Inflammatory macrophage treated with lipopolysaccharide for 4 hours (primary cell): ENCODE measurements around the gene MAML2.

Experiments used
- DNase-seq: peaks from one replicate; pipeline ENCODE4 v3.0.0-alpha.2; 2020

The MAML2 gene

DNA sequence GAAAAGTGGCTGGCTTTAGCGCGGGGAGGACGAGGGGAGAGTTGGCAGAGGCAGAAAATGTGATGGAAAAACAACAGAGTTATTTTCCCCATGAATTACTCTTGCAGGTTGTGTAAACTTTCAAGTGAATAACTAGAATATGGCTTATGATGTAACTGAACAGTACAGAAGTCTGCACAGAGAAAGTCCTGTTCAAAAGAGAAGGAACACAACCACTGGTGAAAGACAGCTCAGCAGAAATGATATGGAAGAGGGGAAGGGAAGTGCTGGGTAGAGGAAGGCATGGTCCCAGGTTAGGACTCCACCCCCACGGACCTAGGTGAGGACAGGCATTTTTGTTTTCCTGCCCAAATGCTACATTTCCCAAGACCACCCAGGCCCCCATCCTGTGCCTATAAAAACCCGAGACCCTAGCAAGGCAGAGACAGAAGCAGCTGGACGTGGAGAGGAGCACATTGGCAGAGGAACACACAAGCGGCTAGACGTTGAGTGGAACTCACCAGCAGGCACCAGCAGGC lies 77.7 kb downstream of the MAML2 start:
- peak; percentile 52 for DNase-seq

DNA sequence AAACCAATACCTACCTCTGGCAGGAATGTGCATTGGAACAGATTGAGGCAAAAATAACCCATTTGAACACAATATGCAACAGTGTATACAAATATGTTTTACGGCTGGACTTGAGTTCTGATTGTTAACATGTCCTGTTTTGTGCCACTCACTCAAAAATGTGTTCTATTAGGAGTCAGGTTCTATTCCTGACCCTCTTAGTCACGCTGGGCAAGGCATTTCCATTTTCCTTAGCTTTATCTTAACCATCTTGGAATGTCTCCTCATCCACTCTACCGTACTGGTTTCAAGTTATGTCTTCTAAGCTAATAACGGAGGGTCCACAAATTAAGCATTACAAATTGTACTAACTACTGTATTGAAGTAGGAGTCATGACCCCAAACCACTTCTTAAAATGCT lies 78.6 kb downstream of the MAML2 start:
- no peak for DNase-seq

DNA sequence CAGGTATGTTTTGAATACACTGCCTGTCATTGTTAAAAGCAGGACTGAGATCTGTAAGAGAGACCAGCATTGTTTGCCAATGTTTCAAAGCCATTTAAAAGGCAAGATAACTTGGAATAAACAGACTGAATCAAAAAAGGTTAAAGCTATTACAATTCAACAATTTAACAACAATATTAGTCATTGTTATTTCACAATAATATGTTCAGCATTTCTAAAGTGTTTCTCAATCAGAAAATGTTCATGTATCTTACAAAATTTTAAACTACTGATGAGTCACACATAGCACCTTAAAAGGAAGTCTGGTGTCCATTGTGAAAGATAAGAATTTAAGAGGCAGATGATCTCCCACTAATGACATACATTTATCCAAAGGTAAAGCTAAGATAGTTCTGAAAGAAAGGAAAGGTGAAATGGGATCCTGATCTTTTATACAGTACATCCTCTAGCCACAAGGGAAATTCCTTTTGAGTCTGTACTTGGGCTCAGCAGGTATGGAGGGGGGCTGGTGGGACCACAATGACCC lies 79.7 kb downstream of the MAML2 start:
- peak; percentile 95 for DNase-seq

DNA sequence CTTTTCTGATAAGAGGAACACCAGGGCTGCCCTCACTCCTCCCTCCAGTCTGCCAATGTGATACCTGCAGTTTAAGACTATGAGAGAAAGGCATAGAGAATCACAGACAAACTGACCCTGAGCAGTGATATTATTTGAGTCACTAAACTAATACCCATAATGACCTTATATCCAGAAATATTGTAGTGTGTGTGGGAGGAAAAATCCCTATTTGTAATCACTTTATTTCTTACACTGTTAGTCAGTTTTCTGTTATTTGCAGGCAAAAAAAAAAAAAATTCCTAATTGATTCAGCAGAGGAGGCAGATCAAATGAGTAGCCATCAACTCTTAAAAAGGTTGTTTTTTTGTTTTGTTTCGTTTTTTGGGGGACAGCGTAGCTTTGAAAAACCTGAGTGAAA lies 82.5 kb downstream of the MAML2 start:
- peak; percentile 56 for DNase-seq

DNA sequence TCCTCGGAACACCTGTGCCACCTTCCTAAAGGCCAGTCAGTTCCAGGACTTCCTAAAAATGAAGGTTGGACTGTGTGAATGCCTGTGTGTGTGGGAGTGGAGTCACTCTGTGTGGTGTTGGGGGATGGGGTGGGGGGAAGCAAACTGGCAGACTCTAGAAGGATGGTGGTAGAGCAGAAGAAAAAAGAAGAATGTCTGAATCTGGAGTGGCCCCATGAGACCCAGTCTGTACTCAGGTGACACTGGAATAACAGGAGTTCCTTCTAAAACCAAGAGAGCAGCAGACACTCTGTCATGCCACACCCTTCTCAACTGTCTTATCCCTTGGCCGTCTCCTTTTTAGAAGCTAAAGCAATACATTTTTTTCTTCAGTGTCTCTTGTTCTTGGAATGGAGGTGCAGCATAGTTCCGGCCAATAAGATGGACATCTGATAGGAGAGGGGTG lies 82.9 kb downstream of the MAML2 start:
- no peak for DNase-seq

DNA sequence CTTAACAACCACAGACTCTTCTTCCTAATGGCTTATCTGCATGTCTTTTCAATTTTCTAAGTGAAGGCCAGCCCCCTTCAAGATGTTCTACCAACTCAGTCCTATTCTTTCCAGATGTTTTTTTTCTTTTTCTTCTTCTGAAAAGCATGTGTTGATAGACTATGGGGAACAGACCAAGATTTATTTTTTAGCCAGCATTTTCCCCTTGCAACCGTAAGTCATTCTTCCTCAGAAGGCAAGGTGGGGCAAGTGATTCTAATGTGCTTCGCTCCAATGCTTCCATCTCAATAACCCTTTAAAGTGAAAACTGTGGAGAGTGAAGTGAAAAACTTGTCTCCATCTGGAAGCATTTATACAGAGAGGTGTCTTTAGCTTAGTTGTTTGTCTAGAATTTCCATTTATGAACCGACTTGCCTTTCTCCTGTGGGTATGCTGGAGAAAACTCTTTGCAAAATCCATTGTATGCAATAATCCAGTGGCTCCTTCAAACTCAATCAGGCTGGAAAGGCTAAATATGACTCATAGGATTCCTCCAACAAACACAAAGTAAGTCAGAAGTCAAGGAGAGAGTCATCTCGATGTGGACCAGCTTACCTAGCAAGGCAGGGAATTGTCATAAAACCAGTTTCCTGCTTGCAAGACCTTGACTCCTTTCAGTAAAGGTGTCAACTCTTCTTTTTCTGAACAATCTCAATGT lies 83.7 kb downstream of the MAML2 start:
- DNase-seq: no peak

DNA sequence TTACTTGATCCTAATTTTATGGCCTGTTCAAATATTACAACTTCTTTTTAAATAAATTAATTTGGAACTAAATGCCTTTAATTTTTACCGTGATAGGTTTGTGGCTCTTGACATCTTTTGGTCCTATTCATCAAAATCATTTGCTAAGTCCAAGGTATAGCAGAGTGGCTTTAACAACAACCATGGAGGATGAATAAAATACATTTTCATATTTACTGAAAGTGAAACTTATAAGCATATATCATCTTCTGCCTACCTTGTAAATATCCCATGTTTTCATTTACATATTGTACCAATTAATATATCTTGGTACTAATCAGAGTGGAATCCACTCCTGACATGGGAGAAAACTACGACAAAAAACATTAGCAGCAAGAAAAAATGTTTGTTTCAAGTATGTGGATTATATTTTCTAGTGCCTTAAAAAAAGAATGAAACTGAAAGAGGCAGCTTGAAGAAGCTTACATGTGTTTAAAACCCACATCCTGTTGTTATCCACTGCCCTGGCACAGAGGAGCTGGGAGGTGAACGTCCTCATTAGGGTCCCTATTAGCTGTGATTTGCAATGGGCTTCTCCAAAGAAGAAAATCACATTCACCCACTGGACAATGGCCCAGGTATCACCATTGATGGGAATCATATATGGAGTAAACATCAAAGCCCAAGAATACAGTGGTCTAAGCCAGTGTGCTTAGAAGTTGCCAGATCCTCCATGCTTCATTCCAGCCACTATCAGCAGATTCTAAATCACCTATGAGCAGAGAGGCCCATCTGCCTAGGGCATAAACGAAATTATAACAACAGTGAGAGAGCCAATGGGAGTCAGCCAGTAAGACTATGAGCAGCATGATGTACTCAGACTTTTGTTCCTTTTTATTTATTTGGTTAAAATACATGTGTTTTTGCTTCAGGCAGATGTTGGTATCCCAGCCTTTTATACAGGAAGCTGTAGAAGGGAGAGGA lies 84.7 kb downstream of the MAML2 start:
- DNase-seq: peak; percentile 67

DNA sequence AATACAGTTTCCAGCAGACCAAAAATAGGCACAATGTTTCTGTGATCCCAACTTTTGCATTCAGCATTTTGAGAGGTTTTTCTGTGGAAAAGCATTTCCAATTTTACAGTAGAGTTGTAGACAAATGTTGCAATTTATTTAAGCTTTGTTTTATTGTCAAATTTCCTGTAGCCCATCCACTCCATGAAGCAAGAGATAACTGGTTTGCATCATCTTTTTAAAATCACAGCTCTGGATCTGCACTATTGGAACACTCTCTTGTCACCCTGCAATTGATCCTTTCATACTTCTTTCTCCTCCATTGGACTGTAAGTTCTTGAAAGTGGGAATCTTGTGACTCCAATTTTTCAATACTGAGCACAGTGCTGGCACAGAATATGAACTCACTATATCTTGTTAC lies 86.0 kb downstream of the MAML2 start:
- DNase-seq: no peak

DNA sequence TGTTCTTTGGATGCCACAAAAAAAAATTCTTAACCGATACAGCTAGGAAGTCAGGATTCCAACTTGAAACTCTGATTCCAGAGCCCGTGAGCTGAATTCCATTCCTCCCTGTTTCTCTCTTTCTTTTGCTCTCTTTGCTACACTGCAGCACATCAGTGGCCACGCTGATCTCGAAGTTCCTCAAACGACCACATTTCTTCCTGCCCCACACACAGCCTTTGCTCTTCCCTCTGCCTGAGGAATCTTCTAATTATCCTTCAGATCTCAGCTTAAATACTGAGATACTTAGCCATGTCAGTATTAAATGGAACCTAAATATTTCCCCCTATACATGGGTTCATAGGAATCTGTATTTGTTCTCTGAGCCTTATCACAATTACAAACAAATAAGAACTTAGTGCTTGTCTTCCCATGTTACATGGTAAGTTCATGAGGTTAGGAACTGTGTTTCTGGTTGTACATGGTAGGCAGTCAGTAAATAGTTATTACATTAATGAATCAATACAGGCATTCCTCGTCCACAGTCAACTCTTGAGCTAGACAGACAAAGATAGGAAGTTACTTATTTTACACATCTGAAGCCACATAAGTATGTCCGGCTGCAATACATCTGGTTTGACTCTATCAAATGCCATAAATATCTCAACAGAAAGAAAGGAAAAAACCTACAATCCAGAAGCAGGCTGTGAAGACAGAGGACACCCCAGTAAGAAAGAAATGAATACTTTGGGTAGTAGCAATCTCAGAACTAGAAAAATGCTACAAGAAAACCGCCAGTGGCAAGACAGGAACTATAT lies 86.6 kb downstream of the MAML2 start:
- no peak for DNase-seq

DNA sequence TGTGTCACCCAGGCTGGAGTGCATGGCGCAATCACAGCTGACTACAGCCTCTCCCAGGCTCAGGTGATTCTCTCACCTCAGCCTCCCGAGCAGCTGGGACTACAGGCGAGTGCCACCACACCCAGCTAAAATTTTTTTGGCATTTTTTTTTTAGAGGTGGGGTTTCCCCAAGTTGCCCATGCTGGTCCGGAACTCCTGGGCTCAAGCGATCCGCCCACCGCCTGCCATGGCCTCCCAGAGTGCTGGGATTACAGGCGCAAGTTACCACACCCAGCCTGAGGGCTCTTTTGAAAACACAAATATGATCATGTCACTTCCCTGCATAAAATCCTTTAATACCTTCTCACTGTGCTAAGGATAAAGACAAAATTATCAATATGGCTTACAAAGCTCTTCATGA lies 88.1 kb downstream of the MAML2 start:
- DNase-seq: peak; percentile 82

DNA sequence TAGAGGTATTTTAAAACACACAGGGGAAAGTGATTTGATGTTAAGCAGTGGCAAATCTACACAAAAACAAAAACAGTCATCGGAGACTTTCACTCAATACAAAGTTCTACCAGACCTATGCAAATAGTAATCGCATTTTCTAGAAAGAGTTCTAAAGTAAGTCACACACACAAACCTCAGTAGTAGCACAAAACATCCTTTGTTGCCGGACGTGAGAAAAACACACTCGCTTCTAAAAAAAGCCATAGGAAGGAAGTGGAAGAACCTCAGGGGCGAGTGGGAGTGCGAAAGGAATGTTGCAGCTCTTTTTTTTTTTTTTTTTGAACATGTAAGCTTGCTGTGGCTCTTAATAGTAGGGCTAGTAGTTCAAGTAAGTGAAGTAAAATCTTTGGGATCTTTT lies 88.9 kb downstream of the MAML2 start:
- peak; percentile 66 for DNase-seq

DNA sequence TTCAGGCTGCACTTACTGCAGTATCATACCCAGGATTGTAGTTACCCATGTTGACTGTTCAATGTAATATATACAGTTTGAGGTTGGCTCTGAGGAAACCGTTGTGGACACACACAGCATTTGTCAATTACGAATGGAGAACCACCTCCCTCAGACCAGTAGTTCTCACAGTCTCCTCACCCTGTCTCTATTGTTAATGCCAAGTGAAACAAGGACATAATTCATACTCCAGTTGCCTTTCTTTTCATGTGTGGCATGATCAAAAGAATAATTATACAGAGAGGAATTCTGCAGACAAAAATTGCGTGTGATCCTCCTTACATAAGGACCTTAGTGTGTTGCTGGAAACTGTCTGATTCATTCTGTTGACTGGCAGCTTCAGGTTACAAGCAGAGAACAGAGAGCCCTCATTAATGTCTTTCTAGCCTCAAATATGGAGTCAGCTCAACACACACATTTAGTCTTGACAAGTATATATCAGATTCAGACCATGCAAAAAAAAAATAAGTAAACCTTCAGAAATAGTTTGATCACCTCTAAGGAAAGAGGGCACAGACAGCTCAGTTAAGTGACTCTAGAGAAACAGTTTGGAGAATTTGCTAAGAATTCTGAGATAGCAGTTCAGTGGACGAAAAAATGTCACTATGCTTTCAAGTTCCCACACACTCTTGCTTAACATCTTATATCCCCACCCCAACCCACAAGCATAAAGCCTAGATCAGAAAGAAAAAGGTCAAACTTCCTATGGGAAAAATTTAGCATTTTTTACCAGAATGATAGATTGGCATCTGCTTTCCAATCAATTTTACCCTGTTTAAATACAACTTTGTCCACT lies 96.1 kb downstream of the MAML2 start:
- DNase-seq: peak; percentile 74

DNA sequence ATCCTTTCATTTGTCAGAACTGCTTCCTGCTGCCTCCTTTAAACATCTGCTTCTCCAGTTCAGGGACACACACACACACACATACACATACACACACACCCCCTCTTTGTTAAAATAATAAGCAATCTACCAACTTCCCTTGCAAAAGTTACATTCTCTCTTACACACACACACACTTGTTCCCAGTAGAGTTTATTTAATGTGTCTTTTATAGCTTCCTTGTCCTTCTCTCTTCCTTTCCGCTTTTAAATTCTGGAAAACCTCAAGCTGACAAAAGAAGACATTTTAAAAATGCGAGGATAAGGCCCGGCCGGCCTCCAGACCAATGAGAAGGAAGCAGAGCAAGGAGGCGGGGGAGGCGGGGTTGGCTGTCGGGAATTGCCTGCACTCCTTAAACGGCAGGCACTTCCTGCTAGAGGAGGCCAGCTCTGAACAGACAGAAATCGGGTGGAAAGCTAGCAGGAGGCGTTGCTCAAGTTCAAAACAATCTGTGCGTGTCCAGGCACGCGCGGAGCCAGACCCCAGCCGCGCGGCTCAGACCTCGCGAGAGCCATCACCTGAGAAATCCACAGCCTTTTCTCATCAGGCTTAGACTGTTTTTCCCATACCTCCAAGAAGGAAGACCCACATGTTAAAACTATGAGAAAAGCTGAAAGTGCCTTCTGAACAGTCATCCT lies 99.9 kb downstream of the MAML2 start:
- DNase-seq: peak; percentile 89

DNA sequence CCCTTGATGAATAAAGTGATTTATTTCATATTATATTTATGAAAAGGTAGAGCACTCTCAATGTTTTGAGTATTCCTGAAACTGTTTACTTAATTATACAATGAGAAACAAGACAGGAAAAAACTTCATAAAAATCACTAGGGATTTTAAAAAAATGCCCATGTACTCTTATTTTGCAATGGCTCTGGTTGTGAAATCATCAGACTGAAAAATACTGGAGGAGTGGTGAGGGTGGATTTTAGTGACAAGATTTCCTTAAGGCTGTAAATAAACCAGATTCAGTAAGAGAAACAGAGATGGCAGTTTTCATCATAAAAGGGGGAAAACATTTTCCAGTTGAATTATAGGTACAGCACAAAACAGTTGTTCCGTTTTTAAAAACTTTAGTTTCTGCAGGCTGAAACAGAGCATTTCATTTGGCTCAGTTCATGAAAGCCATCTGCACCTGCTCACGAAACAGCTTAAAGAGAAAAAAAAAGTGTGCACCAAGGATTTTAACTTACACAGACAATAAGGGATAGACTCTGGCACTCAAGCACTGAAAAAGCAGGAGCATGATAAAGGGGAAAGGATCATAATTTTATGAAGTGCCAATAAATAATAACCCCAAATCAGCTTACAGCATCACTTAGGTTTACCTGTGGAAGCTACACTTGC lies 100.7 kb downstream of the MAML2 start:
- peak; percentile 79 for DNase-seq

DNA sequence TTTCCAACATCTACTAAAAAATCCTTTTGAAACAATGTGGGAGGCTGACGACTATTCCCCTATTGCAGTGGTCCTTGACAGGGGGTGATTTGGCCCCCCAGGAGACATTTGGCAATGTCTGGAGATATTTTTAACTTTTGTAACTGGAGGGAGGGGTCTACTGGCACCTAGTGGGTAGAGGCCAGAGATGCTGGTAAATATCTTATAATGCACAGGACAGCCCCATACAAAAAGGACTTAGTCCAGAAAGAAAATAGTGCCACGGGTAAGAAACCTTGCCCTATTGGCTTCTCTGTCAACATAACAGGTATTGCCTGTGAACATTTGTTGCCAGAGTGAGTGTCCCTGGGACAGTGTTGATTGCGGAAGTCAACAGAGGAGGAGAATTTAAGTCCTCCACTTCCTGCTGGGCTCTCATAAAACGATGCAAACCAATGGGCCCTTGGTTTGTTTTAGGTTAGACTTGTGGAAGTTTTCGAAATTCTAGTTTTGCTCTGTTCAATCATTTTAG lies 101.6 kb downstream of the MAML2 start:
- no peak for DNase-seq

DNA sequence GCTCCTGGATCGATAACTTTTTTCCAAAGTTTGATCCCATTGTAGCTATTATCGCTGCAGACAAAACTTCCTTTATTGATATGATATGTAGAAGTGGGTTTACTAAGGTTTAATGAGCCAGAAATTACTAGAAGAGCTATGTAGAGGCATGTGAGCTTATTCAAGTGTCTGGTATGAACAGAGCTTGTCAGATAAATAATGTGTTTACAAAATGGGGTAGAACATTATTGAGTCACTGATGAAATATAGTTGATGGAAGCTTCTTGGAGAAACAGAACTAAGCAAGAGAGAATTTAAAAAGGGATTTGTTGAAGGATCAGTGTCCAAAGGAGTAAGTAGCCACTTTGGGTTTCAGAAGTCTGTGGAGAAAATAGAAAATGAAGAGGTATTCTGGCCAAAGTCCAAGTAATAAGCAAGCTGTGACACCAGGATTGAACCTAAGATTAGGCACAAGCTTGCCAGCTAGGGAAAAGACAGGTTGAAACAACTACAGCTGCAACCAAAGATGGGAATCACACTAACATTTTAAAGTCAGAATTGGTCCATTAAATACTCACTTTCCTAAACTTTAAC lies 104.3 kb downstream of the MAML2 start:
- no peak for DNase-seq

DNA sequence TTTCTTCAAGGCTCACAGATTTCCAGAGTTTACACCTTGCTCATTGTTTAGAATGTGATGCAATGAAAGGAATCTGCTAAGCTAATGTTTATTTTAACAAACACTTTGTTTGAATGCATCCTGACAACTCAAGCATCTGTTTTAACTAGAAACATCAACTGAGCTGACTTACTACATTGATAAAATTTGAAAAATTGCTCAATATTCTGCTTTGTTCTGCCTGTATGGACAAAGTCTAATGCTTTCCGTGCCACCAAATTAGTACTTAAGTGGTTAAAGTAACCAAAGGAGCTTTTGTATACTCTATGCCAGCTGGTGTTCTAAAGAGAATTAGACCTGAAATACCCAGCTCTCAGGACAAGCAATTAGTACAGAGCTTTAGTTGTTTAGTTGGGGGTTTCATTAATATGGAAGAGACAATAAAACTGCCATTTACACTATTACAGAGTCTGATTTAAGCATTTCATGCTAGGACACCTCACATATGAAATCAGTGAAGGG lies 105.2 kb downstream of the MAML2 start:
- DNase-seq: no peak

DNA sequence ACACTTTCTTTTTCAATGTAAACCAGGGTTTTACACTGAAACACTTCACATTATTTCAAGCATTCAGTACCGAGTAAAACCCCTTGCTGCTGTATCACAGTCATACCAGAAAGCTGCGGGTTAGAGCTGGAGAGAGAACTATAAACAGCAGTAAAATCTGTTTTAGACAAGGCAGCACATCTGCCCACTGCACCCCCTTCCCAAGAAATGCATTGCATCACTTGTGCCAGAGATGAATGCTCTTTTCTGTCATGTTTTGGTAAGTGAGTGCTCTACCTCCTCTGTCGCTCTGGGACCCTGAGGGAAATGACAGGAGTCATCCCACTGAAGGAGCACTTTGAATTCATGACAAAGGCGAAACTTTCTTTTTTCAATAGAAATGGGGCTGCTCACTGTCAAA lies 107.2 kb downstream of the MAML2 start:
- no peak for DNase-seq

DNA sequence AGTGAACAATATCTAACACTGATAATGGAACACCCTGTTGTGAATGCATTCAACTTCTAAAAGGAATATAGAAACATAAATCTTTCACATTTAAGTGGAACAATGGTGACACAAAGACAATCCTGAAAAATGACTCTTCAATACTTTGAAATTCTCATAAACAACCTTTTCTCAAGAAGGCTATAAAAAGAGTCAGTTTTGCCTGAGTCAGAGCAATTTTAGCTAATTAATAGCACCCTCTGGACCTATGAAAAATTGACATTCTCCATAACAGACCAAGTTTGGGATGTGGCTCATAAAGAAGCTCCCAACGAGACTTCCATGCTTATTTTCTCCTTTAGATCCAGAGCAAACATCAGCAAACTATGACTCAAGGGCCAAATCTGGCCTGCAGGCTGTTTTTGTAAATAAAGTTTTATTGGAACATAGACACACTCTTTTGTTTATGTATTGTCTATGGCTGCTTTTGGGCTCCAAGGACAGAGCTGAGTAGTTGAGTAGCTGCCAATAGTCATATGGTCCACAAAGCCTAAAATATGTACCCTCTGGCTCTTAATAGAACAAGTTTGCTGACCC lies 108.0 kb downstream of the MAML2 start:
- DNase-seq: no peak
